ENCODE data around the gene CNR2. TPM values are rescaled to one million over a fixed set of nuclear protein-coding genes. Genes with fewer than 3 reads are reported as not detected.

The CNR2 gene
- total RNA-seq, 2 donors from 2014 or later = not detected

GRCh38 chr1:23895082-23895481 is 18.1 kb downstream of the CNR2 start:
- H3K9me3 Mint-ChIP-seq = no peaks in the 10 kb centered on the region
- H3K36me3 Mint-ChIP-seq (ENCODE audit: low read depth) = no peaks in the 10 kb centered on the region
- no peak overlapping the region for H3K9ac ChIP-seq (ENCODE audit: extremely low read depth, low read length, poor library complexity, severe bottlenecking)
- H3K9me3 ChIP-seq (ENCODE audit: control insufficient read depth, low read length) = no peaks in the 10 kb centered on the region
- no peak for TF ChIP-seq CTCF (conservative IDR thresholded peaks at IDR 0.05)
- H3K36me3 ChIP-seq (ENCODE audit: control insufficient read depth, insufficient read depth, low read length) = no peaks in the 10 kb centered on the region
- no peak for DNase-seq
- no peaks in the 10 kb centered on the region for H3K27me3 ChIP-seq (ENCODE audit: control insufficient read depth, insufficient read depth, low read length, poor library complexity, severe bottlenecking)
- WGBS, 2 experiments (ENCODE audit: insufficient coverage in 1 of 2, insufficient read length in 1 of 2) = 90 to 96% methylated on average over 5 of the region's 5 CpGs
- H3K4me3 ChIP-seq (ENCODE audit: low read length) = no peak overlapping the region
- H3K27me3 Mint-ChIP-seq (ENCODE audit: insufficient read depth) = peaks cover 16% of the 10 kb centered on the region
- no peak overlapping the region for H3K27ac ChIP-seq (ENCODE audit: low read depth, low read length)
- no peak overlapping the region for H3K4me3 Mint-ChIP-seq
- H3K4me1 ChIP-seq (ENCODE audit: control insufficient read depth, insufficient read depth, low read length) = no peaks in the 10 kb centered on the region
- no peaks in the 10 kb centered on the region for H3K4me1 Mint-ChIP-seq
- no peak overlapping the region for H3K27ac Mint-ChIP-seq

GRCh38 chr1:23889074-23889473 is 24.1 kb downstream of the CNR2 start:
- Histone ChIP-seq H3K9ac (ENCODE audit: extremely low read depth, low read length, poor library complexity, severe bottlenecking) (no peak overlapping the region), H3K4me1 (ENCODE audit: control insufficient read depth, insufficient read depth, low read length) (no peaks in the 10 kb centered on the region), H3K36me3 (ENCODE audit: control insufficient read depth, insufficient read depth, low read length) (no peaks in the 10 kb centered on the region), H3K4me3 (ENCODE audit: low read length) (no peak overlapping the region), H3K9me3 (ENCODE audit: control insufficient read depth, low read length) (no peaks in the 10 kb centered on the region), H3K27ac (ENCODE audit: low read depth, low read length) (no peak overlapping the region), H3K27me3 (ENCODE audit: control insufficient read depth, insufficient read depth, low read length, poor library complexity, severe bottlenecking) (no peaks in the 10 kb centered on the region)
- 88 to 92% methylated on average over 4 to 5 of the region's 5 CpGs for WGBS, 2 experiments (ENCODE audit: insufficient coverage in 1 of 2, insufficient read length in 1 of 2)
- Mint-ChIP-seq H3K4me3 (no peak overlapping the region), H3K9me3 (no peaks in the 10 kb centered on the region), H3K4me1 (no peaks in the 10 kb centered on the region), H3K27me3 (ENCODE audit: insufficient read depth) (peaks cover 7% of the 10 kb centered on the region), H3K27ac (no peak overlapping the region), H3K36me3 (ENCODE audit: low read depth) (no peaks in the 10 kb centered on the region)
- DNase-seq = no peak
- no peak for TF ChIP-seq CTCF (conservative IDR thresholded peaks at IDR 0.05)

GRCh38 chr1:23885222-23885621 is 27.9 kb downstream of the CNR2 start:
- Histone ChIP-seq H3K36me3 (ENCODE audit: control insufficient read depth, insufficient read depth, low read length) (no peaks in the 10 kb centered on the region), H3K27me3 (ENCODE audit: control insufficient read depth, insufficient read depth, low read length, poor library complexity, severe bottlenecking) (no peaks in the 10 kb centered on the region), H3K4me1 (ENCODE audit: control insufficient read depth, insufficient read depth, low read length) (no peaks in the 10 kb centered on the region), H3K27ac (ENCODE audit: low read depth, low read length) (no peak overlapping the region), H3K9ac (ENCODE audit: extremely low read depth, low read length, poor library complexity, severe bottlenecking) (no peak overlapping the region), H3K9me3 (ENCODE audit: control insufficient read depth, low read length) (no peaks in the 10 kb centered on the region), H3K4me3 (ENCODE audit: low read length) (no peak overlapping the region)
- WGBS, 2 experiments (ENCODE audit: insufficient coverage in 1 of 2, insufficient read length in 1 of 2) = 72% methylated on average over 4 of the region's 4 CpGs; no CpG with 5 or more reads in 1 of the 2 experiments
- no peak overlapping the region for H3K4me3 Mint-ChIP-seq
- no peaks in the 10 kb centered on the region for H3K36me3 Mint-ChIP-seq (ENCODE audit: low read depth)
- no peaks in the 10 kb centered on the region for H3K27me3 Mint-ChIP-seq (ENCODE audit: insufficient read depth)
- DNase-seq = no peak
- no peak for TF ChIP-seq CTCF (conservative IDR thresholded peaks at IDR 0.05)
- no peak overlapping the region for H3K27ac Mint-ChIP-seq
- H3K9me3 Mint-ChIP-seq = no peaks in the 10 kb centered on the region
- H3K4me1 Mint-ChIP-seq = no peaks in the 10 kb centered on the region
